Ovary (tissue), 9 donors: ENCODE results near the gene MAD1L1. TPM values are rescaled to one million over a fixed set of nuclear protein-coding genes. Genes with fewer than 3 reads are reported as not detected.

Experiments
- DNase-seq, 5 donors: peaks; one replicate each; pipeline ENCODE4 v3.0.0-alpha.2; 2019 to 2020
- H3K27ac ChIP-seq, 2 donors: fragments of 200-600 bp; one replicate each; pipeline versions ENCODE4 v1.5.1 to v1.8.0; 2019 to 2022
- H3K27me3 ChIP-seq: fragments of 200-600 bp; one replicate; pipeline ENCODE4 v1.8.0; 2022
- H3K36me3 ChIP-seq: fragments of 200-600 bp; sonication (generic); one replicate; pipeline ENCODE4 v1.5.1; 2019
- H3K4me1 ChIP-seq: one replicate; pipeline ENCODE4 v1.8.1; 2013; ENCODE audit warnings: mild to moderate bottlenecking, moderate library complexity; ENCODE audit not compliant: insufficient read depth
- H3K4me3 ChIP-seq: fragments of 200-600 bp; sonication (generic); one replicate; pipeline ENCODE4 v1.5.1; 2017
- H3K9me3 ChIP-seq, 2 donors: fragments of 200-600 bp in 1 of 2; sonication (generic) in 1 of 2; one replicate each; pipeline versions ENCODE4 v1.5.1 to v1.8.1; 2013 to 2019; ENCODE audit warnings: mild to moderate bottlenecking in 1 of 2, moderate library complexity in 1 of 2
- EP300 ChIP-seq: sonication (generic); formaldehyde crosslinking; IDR thresholded peaks from one replicate; pipeline ENCODE4 v1.6.1; 2017; ENCODE audit warnings: antibody characterized with exemption
- POLR2A ChIP-seq: fragments of 450-650 bp; IDR thresholded peaks from one replicate; pipeline ENCODE4 v1.6.1; 2017; ENCODE audit warnings: antibody characterized with exemption, mild to moderate bottlenecking, moderate library complexity
- WGBS, 3 donors: extraction: QIAGEN DNeasy Blood & Tissue Kit in 1 of 3; methylation state at CpG; one replicate each; pipeline versions ENCODE4 v1.1.5 to v1.1.7; 2013 to 2017; 5-methylcytosine and 5-hydroxymethylcytosine counted together
- intact Hi-C, 4 donors: fragments of 100-400 bp; cut with DNase I; formaldehyde crosslinking; loops; one replicate each; pipeline versions ENCODE4 v1.11.0 to v1.15.1; 2022 to 2023
- polyA plus RNA-seq, 2 donors: library from polyadenylated mRNA; stranded (reverse); fragments of 200-250 nt in 1 of 2; fragments of 350-450 nt in 1 of 2; fragmentation: Illumina TruSeq in 1 of 2; extraction: RNeasy Lipid Tissue Mini Kit (QIAGEN cat#74804) in 1 of 2; gene quantifications; one replicate each; pipeline ENCODE4 v1.2.3, GENCODE V29; 2013 to 2014
- total RNA-seq, 7 donors: library from RNA; depleted of rRNA in 2 of 7; stranded (reverse); fragments of >200 nt in 2 of 7; fragmentation: NEBNext Ultra II Directional in 3 of 7; extraction: Animal tissue kit (Norgen Biotek cat#: 25700) in 3 of 7; gene quantifications; one replicate each; pipeline versions ENCODE4 v1.1.0 to v1.2.4, GENCODE V29; 2016 to 2023
- TF ChIP-seq, protein P1 (sequence below), 3 donors: fragments of 450-650 bp in 2 of 3; fragments of 200-600 bp in 1 of 3; IDR thresholded peaks; one replicate each; pipeline versions ENCODE4 v1.5.1 to v1.8.0; 2016 to 2022; ENCODE audit warnings: antibody characterized with exemption in 3 of 3, mild to moderate bottlenecking in 1 of 3
- donor health status: DM: no; HTN: no; CAD: no; lungs with moderate emphysema.
- donor health status: DM: no; HTN: no; CAD: no.
- donor health status: Bipolar disorder and iron deficiency.
- donor health status: DM: yes; HTN: yes; CAD: no.
- donor health status: DM: no; HTN: no; CAD: no.
- donor health status: DM: yes; HTN: yes; CAD: no.

The MAD1L1 gene
- total and polyA plus RNA-seq, 9 donors, result 5.9 to 36.6 (median 22.8) TPM

DNA sequence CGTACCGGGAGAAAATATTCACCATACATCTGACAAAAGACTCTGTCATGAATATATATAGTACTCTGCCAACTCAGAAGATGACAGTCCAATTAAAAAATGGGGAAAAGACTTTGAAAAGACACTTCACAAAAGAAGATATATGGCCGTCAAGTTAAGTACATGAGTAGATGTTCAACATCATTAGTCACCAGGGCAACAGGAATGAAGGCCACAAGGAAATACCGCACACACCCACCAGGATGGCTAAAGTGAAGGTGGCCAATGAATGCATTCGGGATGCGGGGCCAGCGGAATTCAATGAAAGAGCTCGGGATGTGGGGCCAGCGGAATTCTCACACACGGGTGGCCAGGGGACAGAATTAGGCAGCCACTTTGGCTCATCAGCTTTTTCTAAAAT is 42.2 kb downstream of the MAD1L1 start:
- no peak overlapping the region for H3K4me3 ChIP-seq
- no peak for DNase-seq

GRCh38 chr7:2186166-2186565 is 46.6 kb downstream of the MAD1L1 start:
- WGBS, 3 donors, result 80 to 82% (median 81%) methylated on average over 4 of the region's 4 CpGs
- DNase-seq, result no peak
- Histone ChIP-seq H3K4me1 (no peaks in the 10 kb centered on the region), H3K27me3 (no peaks in the 10 kb centered on the region), H3K9me3 (no peaks in the 10 kb centered on the region), H3K27ac (no peak overlapping the region), H3K4me3 (no peak overlapping the region), H3K36me3 (no peaks in the 10 kb centered on the region)
- intact Hi-C loops, result no loop called here
- TF ChIP-seq EP300, result no peak
- TF ChIP-seq, protein P1, sequence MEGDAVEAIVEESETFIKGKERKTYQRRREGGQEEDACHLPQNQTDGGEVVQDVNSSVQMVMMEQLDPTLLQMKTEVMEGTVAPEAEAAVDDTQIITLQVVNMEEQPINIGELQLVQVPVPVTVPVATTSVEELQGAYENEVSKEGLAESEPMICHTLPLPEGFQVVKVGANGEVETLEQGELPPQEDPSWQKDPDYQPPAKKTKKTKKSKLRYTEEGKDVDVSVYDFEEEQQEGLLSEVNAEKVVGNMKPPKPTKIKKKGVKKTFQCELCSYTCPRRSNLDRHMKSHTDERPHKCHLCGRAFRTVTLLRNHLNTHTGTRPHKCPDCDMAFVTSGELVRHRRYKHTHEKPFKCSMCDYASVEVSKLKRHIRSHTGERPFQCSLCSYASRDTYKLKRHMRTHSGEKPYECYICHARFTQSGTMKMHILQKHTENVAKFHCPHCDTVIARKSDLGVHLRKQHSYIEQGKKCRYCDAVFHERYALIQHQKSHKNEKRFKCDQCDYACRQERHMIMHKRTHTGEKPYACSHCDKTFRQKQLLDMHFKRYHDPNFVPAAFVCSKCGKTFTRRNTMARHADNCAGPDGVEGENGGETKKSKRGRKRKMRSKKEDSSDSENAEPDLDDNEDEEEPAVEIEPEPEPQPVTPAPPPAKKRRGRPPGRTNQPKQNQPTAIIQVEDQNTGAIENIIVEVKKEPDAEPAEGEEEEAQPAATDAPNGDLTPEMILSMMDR (IDR thresholded peaks at IDR 0.05), result no peak
- TF ChIP-seq POLR2A, result no peak

More for the DNA sequence above, 42.2 kb downstream of the MAD1L1 start:
- no peaks in the 10 kb centered on the region for H3K36me3 ChIP-seq
- no peaks in the 10 kb centered on the region for H3K4me1 ChIP-seq
- H3K9me3 ChIP-seq, result no peaks in the 10 kb centered on the region
- intact Hi-C loops, result no loop called here
- no peaks in the 10 kb centered on the region for H3K27me3 ChIP-seq
- 91 to 95% (median 92%) methylated on average over 10 of the region's 10 CpGs for WGBS, 3 donors
- H3K27ac ChIP-seq, result no peak overlapping the region
- TF ChIP-seq EP300 (no peak), POLR2A (no peak)
- TF ChIP-seq, protein P1 (IDR thresholded peaks at IDR 0.05), result no peak

DNA sequence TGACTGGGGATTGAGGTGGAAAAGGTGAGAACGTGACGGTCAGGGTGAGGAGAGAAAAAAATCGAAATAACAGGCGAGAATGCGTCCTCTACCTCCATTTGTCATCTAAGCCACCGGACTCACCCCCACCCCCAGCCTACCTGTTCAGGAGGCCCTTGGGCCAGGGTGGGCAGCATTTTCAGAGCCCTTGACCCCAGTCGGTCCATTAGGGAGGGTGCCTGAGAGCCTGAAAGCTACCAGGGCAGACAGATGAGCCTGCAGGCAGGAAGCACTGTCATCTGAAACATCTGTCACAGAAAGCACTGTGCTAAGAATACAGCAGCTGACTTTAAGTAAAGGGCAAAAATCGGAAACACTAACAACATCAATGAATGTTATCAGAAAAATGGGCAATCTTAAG is 47.0 kb downstream of the MAD1L1 start:
- H3K4me3 ChIP-seq, result no peak overlapping the region
- H3K9me3 ChIP-seq, result no peaks in the 10 kb centered on the region
- TF ChIP-seq, protein P1 (IDR thresholded peaks at IDR 0.05), result no peak
- TF ChIP-seq EP300 (no peak), POLR2A (no peak)
- intact Hi-C loops, result no loop called here
- no peaks in the 10 kb centered on the region for H3K27me3 ChIP-seq
- no peak for DNase-seq
- 92 to 93% (median 93%) methylated on average over 8 of the region's 8 CpGs for WGBS, 3 donors
- H3K27ac ChIP-seq, result no peak overlapping the region
- H3K4me1 ChIP-seq, result no peaks in the 10 kb centered on the region
- H3K36me3 ChIP-seq, result no peaks in the 10 kb centered on the region

- intact Hi-C loops, result no loop called here
- Histone ChIP-seq H3K27me3 (no peaks in the 10 kb centered on the region), H3K9me3 (no peaks in the 10 kb centered on the region), H3K4me1 (no peaks in the 10 kb centered on the region), H3K4me3 (no peak overlapping the region), H3K27ac (no peak overlapping the region), H3K36me3 (no peaks in the 10 kb centered on the region)
- TF ChIP-seq EP300 (no peak), POLR2A (no peak)
- TF ChIP-seq, protein P1 (IDR thresholded peaks at IDR 0.05), result no peak
- no peak for DNase-seq
- WGBS, 3 donors, result 95 to 97% (median 96%) methylated on average over 10 of the region's 10 CpGs
These were observed 50.3 kb downstream of the MAD1L1 start for GRCh38 chr7:2182461-2182860.
